Measurements from ENCODE around the gene GASK1A. TPM values are rescaled to one million over a fixed set of nuclear protein-coding genes. Genes with fewer than 3 reads are reported as not detected.
"Not testable (repeated sequence)": the region's sequence is repeated elsewhere in the genome, so short reads cannot be mapped to it uniquely, and the experiment has no call there.

GASK1A gene
- polyA plus RNA-seq, 3 donors = 2.7 to 5.6 (median 4.1) TPM

GRCh38 chr3:43024181-43024885 lies 45.2 kb downstream of the GASK1A start:
- DNase-seq (ENCODE audit: extremely low read depth in 1 of 11, low read depth in 9 of 11, low spot score in 4 of 11) = no peak

- DNase-seq (ENCODE audit: extremely low read depth in 1 of 11, low read depth in 9 of 11, low spot score in 4 of 11) = no peak
Observed at GRCh38 chr3:43025423-43025822, 46.3 kb downstream of the GASK1A start.

GRCh38 chr3:43028001-43028400 lies 48.9 kb downstream of the GASK1A start:
- no peak for DNase-seq (ENCODE audit: extremely low read depth in 1 of 11, low read depth in 9 of 11, low spot score in 4 of 11)

DNA sequence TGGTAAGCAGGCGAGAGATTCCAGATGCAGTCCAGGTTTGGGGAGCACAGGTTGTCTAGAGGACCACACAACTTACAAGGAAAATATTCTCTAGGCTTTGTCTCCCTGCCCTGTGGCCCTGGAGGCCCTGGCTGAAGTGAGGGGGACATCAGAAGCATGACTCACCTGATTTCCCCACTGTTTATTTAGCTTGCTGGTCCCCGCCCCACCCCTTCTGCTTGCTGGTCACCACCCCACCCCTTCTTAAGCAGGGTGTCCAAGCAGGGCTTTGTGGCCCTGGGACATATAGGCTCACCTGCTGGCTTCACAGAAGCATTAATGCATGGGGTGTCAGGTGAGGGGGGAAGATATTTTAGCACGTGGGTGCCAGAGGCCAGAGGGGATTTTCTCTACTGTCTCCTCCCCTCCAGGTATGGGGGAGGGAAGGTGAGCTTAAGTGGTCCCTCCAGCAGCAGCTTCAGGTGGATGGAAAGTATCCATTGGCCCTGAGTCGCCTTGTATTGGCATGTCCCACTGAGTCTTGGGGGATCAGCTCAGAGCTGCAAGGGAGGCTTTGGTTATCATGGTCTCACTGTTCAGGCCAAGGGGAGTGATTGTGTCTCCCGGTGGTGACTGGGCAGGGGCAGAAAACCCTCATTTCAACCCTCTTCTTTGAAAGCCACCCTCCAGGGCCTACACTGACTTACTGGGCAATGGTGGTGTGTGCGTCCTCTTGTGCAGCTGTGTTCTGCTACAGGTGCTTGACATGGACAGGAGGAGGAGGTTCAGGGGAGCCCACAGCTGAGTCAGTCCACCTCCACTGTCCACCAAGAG lies 49.8 kb downstream of the GASK1A start:
- no peak for DNase-seq (ENCODE audit: extremely low read depth in 1 of 11, low read depth in 9 of 11, low spot score in 4 of 11)

DNA sequence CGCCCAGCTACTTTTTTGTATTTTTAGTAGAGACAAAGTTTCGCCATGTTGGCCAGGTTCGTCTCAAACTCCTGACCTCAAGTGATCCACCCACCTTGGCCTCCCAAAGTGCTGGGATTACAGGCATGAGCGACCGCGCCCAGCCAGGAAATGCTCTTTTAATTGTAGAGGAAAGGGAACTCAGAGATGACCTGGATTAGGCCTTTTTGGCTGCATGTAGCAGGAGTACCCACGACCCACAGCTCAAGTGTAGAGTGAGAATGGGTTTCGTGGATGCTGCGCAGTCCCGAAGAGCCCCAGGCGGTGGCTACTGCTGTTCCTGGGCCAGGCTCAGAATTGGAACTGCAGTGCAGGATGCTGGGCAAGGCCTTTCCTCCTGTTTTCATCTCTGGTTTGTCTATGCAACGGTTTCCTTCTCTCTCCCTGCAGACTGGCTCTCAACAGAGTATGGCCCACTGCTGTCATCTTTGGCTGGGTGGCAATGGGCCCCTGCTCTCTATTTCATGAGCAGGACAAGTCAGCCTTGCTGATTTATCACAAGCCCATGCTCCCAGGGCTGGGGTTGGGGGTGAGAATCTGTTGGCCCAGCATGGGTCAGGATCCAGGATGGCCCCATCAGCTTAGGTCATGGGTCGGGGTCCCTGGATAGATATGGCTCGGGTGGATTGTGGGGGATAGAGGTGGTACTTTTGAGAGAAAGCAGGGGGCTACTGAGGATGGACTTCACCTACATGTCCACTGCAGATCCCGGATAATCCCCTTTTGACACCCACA lies 51.2 kb downstream of the GASK1A start:
- DNase-seq (ENCODE audit: extremely low read depth in 1 of 11, low read depth in 9 of 11, low spot score in 4 of 11) = no peak

DNA sequence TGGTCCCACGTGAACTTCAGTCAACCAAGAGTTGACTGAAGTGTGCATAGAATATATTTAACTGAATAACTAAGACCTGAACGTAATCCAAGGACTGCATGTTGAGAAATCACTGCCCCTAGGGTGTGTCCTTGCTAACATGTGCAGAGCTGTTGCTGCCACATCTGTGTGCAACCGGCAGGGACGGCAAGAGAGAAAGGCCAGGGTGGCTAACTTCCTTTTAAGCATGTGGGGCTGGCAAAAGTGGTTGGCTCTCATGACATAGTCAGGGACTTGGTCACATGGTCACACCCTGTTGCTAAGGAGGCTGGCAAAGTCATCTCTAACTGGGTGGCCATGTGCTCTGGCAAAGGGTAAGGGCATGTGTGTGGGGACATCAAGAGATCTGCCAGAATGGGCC lies 52.4 kb downstream of the GASK1A start:
- DNase-seq (ENCODE audit: extremely low read depth in 1 of 11, low read depth in 9 of 11, low spot score in 4 of 11) = no peak

DNA sequence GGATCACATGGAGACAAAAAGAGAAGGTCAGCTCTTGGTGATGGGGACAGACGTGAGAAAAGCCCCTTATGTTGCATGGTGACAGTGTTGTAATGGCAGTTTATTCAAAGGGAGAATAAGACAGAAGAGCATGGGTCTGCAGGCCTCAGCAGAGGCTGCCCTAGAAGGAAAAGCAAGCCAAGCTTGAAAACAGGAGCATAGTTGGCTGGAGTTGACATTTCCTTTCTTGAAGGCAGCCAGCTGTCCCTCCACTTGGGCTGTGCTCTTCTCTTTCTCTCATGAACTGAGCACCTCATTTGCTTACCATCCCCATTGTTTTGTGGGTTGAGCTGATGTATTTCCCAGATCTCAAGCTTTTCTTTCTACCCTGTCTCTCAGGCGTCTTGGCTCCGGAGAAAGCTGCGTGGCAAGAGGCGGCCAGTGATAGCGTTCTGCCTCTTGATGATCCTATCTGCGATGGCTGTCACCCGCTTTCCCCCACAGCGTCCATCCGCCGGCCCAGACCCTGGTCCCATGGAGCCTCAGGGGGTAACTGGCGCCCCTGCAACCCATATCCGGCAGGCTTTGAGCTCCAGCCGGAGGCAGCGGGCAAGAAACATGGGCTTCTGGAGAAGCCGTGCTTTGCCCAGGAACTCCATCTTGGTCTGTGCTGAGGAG lies 52.9 kb downstream of the GASK1A start:
- DNase-seq (ENCODE audit: extremely low read depth in 1 of 11, low read depth in 9 of 11, low spot score in 4 of 11) = peak in 7 of 11 donors; percentile 1 to 32 (median 6)

DNA sequence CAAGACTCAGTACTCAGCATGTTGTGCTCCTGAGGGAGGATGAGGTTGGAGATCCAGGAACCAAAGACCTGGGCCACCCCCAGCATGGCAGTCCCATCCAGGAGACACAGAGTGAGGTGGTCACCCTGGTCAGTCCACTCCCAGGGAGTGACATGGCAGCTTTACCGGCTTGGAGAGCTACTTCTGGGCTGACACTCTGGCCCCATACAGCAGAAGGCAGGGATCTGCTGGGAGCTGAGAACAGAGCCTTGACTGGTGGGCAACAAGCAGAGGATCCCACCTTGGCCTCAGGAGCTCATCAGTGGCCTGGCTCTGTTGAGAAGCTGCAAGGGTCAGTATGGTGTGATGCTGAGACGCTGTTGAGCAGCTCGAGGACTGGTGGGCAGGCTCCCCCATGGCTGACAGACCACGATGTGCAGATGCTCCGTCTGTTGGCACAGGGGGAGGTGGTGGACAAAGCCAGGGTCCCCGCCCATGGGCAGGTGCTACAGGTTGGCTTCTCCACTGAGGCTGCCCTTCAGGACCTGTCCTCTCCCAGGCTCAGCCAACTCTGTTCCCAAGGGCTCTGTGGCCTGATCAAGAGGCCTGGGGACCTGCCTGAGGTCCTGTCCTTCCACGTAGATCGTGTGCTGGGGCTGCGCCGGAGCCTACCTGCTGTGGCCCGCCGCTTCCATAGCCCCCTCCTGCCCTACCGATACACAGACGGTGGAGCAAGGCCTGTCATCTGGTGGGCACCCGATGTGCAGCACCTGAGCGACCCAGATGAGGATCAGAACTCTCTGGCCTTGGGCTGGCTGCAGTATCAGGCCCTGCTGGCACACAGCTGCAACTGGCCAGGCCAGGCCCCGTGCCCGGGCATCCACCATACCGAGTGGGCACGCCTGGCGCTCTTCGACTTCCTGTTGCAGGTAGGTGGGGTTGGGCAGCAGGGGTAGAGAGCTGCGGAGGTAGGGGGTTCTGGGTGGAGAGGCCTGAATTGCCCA lies 53.8 kb downstream of the GASK1A start:
- DNase-seq (ENCODE audit: extremely low read depth in 1 of 11, low read depth in 9 of 11, low spot score in 4 of 11) = no peak

- no peak for DNase-seq (ENCODE audit: extremely low read depth in 1 of 11, low read depth in 9 of 11, low spot score in 4 of 11)
Observed at GRCh38 chr3:43034200-43034599, 55.1 kb downstream of the GASK1A start.

DNA sequence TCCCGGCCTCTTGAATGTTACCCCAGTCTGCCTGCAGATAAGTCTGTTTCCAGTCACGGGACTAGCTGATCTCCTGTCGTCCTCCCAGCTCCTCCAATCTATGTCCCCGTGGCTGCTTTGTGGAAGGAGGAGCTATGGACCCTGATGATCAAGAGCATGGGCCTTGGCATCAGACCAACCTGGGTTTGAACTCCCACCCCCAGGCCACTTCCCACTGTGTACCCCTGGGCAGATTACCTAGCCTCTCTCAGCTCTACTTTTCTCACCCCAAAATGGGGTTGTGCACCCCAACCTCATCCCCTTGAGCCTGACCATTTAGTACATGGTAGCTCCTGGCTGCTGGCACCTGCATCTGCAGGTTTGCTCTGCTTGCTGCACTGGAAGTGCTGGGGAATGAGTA lies 55.8 kb downstream of the GASK1A start:
- no peak for DNase-seq (ENCODE audit: extremely low read depth in 1 of 11, low read depth in 9 of 11, low spot score in 4 of 11)

DNA sequence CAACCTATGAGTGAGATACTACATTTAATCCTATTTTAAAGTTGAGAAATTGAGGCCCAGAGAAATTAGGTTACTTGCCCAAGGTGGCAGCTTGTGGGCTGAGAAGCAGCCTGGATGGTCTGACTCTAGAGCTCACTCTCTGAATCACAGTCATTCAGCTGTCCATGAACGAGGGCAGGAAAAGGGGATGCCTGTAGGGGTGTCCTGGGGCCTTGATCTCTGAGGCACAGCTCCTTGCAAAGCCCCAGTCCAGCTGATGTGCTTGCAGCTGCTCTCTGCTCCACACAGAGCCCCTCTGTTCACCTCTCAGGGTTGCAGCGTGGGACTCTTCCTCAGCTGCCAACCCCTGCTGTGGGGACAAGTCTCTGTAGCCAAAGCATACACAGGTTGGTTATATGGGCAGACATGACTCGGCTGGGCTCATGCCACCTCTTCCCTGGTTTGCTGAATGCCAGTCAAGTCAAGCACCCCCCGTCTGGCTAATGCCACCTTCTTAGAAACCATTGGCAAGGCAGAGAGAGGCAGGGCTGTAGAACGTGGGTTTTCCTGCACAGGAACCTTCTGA lies 56.8 kb downstream of the GASK1A start:
- no peak for DNase-seq (ENCODE audit: extremely low read depth in 1 of 11, low read depth in 9 of 11, low spot score in 4 of 11)

GRCh38 chr3:43036621-43037423 lies 57.7 kb downstream of the GASK1A start:
- no peak for DNase-seq (ENCODE audit: extremely low read depth in 1 of 11, low read depth in 9 of 11, low spot score in 4 of 11)

DNA sequence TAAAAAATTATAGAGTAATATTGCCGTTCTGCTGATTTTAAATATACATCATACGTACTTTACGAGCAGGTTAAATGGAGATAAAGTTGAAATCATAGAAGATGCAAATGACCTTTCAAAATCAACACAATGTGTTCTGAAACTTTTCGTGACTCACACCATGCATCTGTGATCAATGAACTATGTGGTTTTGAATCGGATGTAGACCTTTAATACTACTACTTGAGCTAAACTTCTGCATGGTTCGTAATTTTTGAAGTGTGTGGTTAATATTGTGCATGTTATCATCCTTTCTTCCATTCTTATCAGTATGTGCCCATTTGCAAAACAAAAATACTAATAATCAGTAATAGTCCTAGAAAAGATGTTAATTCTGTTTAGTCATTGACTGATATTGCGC lies 58.9 kb downstream of the GASK1A start:
- DNase-seq (ENCODE audit: extremely low read depth in 1 of 11, low read depth in 9 of 11, low spot score in 4 of 11) = no peak

DNA sequence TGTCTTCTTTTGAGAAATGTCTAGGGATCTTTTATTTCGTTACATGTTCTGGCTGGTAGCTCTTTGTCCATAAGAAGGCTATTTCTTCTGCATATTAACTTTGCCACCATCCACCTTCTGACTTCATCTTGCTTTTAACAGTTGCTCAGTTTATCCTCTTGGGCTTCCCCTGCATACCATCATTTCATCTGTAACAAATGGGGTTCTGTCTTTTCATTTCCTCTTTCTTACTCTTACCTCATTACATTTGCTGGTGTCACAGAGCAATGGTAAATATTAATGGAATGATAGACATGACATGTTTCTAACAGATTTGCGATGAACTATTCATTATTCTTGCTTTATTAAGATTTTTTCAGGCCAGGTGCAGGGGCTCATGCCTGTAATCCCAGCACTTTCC lies 62.4 kb downstream of the GASK1A start:
- no peak for DNase-seq (ENCODE audit: extremely low read depth in 1 of 11, low read depth in 9 of 11, low spot score in 4 of 11)

DNA sequence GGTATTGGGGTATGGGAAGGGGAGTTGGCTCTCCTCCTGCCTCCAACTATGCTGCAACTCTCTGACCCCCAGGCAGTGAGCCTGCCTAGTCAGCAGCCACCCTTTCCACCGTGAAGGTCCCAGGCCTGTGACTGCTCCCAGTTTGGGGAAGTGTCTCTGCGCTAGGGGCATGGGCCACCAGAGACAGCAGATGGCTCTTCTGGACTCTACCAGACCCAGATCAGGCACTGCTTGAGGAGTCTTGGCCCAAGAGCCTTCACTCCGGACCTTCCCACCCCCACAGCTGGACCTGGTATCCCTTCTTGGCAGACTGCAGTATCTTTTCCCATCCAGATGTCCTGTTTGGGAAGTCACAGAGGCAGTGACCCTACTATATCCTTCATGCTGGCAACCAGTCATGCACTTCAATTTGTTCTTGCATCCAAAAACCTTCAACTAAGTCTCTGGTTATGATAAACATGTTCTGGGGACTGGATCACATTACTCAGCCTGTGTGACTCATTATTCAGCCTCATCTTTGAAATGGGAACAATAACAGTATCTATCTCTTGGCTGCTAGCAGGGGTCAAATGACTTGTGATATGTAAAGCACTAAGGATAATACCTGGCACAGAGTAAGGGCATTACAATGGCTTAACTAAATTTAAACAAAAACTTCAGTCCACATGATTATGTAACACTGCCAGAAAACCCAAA lies 64.1 kb downstream of the GASK1A start:
- DNase-seq (ENCODE audit: extremely low read depth in 1 of 11, low read depth in 9 of 11, low spot score in 4 of 11) = no peak

- no peak for DNase-seq (ENCODE audit: extremely low read depth in 1 of 11, low read depth in 9 of 11, low spot score in 4 of 11)
Observed at GRCh38 chr3:43043793-43044192, 64.7 kb downstream of the GASK1A start.

- not testable (repeated sequence) for DNase-seq (ENCODE audit: extremely low read depth in 1 of 11, low read depth in 9 of 11, low spot score in 4 of 11)
Observed at GRCh38 chr3:43045079-43045478, 66.0 kb downstream of the GASK1A start.

All from renal cortex interstitium (tissue), 11 donors.